GM12872 (cell line): ENCODE results near the gene KRCC1.

ENCODE experiments used
- CTCF ChIP-seq: IDR thresholded peaks from 3 replicates; pipeline ENCODE4 v1.5.1; 2011; ENCODE audit warnings: low read depth, mild to moderate bottlenecking, low read length, moderate library complexity; ENCODE audit not compliant: insufficient read depth

KRCC1 gene

DNA sequence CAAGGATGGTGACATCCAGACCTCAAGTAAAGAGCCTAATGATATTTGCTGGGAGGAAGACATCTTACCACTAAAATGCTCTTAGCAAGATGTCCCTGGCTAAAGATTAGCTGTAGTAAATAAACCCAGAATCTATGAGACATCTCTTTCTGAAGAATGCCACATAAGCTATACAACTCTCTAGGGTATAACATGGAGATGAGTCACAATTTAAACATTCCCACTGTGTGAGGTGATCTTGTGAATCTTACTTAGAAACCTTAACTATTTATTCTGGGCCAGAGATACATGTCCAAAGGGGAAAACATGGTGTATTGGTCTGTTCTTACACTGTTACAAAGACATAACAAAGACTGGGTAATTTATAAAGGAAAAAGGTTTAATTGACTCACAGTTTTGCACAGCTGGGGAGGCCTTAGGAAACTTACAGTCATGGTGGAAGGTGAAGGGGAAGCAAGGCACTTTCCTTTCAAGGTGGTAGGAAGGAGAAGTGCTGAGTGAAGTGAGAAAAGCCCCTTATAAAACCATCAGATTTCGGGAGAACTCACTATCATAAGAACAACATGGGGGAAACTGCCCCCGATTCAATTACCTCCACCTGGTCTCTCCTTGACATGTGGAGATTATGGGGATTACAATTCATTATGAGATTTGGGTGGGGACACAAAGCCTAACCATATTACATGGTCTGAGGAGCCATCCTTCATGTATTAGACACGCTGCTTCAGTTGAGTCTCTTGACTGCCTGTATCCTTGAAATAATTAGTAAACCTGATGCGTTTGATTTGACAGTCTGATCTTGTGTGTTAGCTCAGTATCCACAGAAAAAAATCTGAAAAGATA, 17.1 kb downstream of the KRCC1 start:
- no peak for TF ChIP-seq CTCF

GRCh38 chr2:88036606-88037005, 19.0 kb downstream of the KRCC1 start:
- TF ChIP-seq CTCF, result no peak

- no peak for TF ChIP-seq CTCF
These were observed 19.4 kb downstream of the KRCC1 start for GRCh38 chr2:88036182-88036581.

- TF ChIP-seq CTCF, result no peak
These were observed 23.4 kb downstream of the KRCC1 start for GRCh38 chr2:88032070-88032702.

- TF ChIP-seq CTCF, result no peak
These were observed 26.7 kb downstream of the KRCC1 start for GRCh38 chr2:88028931-88029330.

GRCh38 chr2:88027697-88028389, 27.7 kb downstream of the KRCC1 start:
- TF ChIP-seq CTCF, result no peak

GRCh38 chr2:88024509-88024908, 31.1 kb downstream of the KRCC1 start:
- TF ChIP-seq CTCF, result no peak
